OCI-LY1 (cell line): ENCODE results near the gene MAGT1.
"Not testable (repeated sequence)": the region's sequence is repeated elsewhere in the genome, so short reads cannot be mapped to it uniquely, and the experiment has no call there.

Experiments used
- H2AFZ ChIP-seq: fragments of 200-600 bp; sonication (generic), shearing (Covaris generic); 2 replicates; pipeline ENCODE4 v1.6.0; 2014; ENCODE audit warnings: antibody characterized with exemption, mild to moderate bottlenecking, low read length
- H3F3A ChIP-seq: fragments of 200-600 bp; sonication (generic), shearing (Covaris generic); 2 replicates; pipeline ENCODE4 v1.6.0; 2014; ENCODE audit warnings: mild to moderate bottlenecking, antibody characterized with exemption, low read length, moderate library complexity; ENCODE audit not compliant: insufficient read depth
- H3K27ac ChIP-seq: fragments of 200-600 bp; sonication (generic); 2 replicates; pipeline ENCODE4 v1.5.1; 2014; ENCODE audit warnings: low read length, mixed run types, mild to moderate bottlenecking, low read depth; ENCODE audit not compliant: poor library complexity, severe bottlenecking
- H3K27me3 ChIP-seq: fragments of 200-600 bp; sonication (generic); 2 replicates; pipeline ENCODE4 v1.6.0; 2014; ENCODE audit warnings: antibody characterized with exemption, mild to moderate bottlenecking, low read length, moderate library complexity; ENCODE audit not compliant: insufficient read depth
- H3K36me3 ChIP-seq: fragments of 200-600 bp; sonication (generic); 2 replicates; pipeline ENCODE4 v1.6.1; 2014; ENCODE audit warnings: mild to moderate bottlenecking, antibody characterized with exemption, low read length, moderate library complexity, mixed read lengths; ENCODE audit not compliant: insufficient read depth
- H3K4me1 ChIP-seq: fragments of 200-600 bp; sonication (generic); 2 replicates; pipeline ENCODE4 v1.5.1; 2014; ENCODE audit warnings: mild to moderate bottlenecking, low read length, moderate library complexity; ENCODE audit not compliant: insufficient read depth, severe bottlenecking
- H3K4me2 ChIP-seq: fragments of 200-600 bp; sonication (generic), shearing (Covaris generic); 2 replicates; pipeline ENCODE4 v1.6.1; 2014; ENCODE audit warnings: low read length
- H3K4me3 ChIP-seq: fragments of 200-600 bp; sonication (generic); 2 replicates; pipeline ENCODE4 v1.5.1; 2014; ENCODE audit warnings: low read length, low read depth, mild to moderate bottlenecking, mixed read lengths; ENCODE audit not compliant: poor library complexity, severe bottlenecking
- H3K79me2 ChIP-seq: fragments of 200-600 bp; shearing (Covaris generic); 2 replicates; pipeline ENCODE4 v1.6.1; 2016; ENCODE audit warnings: mixed run types, low read length, mixed read lengths; ENCODE audit not compliant: insufficient read depth
- H3K9ac ChIP-seq: fragments of 200-600 bp; sonication (generic), shearing (Covaris generic); 2 replicates; pipeline ENCODE4 v1.6.1; 2014; ENCODE audit warnings: mild to moderate bottlenecking, low read length, mixed read lengths
- H3K9me2 ChIP-seq: fragments of 200-600 bp; sonication (generic), shearing (Covaris generic); 2 replicates; pipeline ENCODE4 v1.6.1; 2014; ENCODE audit warnings: low read depth, mild to moderate bottlenecking, low read length, mixed read lengths
- H3K9me3 ChIP-seq: fragments of 200-600 bp; shearing (Covaris generic); 2 replicates; pipeline ENCODE4 v1.6.1; 2014; ENCODE audit warnings: low read length, mixed read lengths
- H4K20me1 ChIP-seq: fragments of 200-600 bp; sonication (generic), shearing (Covaris generic); 2 replicates; pipeline ENCODE4 v1.6.0; 2016; ENCODE audit warnings: mild to moderate bottlenecking, low read length; ENCODE audit not compliant: insufficient read depth
- CTCF ChIP-seq: fragments of 200-600 bp; sonication (generic), shearing (Covaris generic); IDR thresholded peaks from 2 replicates; pipeline ENCODE4 v1.5.1; 2017; ENCODE audit warnings: mild to moderate bottlenecking, antibody characterized with exemption, low read length, moderate library complexity, mixed read lengths
- EZH2 ChIP-seq: fragments of 200-600 bp; sonication (generic), shearing (Covaris generic); IDR thresholded peaks from 2 replicates; pipeline ENCODE4 v1.8.0; 2017; ENCODE audit warnings: borderline replicate concordance, mixed run types, mild to moderate bottlenecking, antibody characterized with exemption, low read length, moderate library complexity, mixed read lengths

MAGT1 gene

GRCh38 chrX:77894921-77895886, at the start of gene MAGT1:
MAGT1 (minus strand) TSS chrX:77895435; CDS start chrX:77895410, 25 bp downstream.
- Histone ChIP-seq H2AFZ (no peak within 1 kb of the TSS), H3K4me3 (peak within 1 kb of the TSS; percentile 91), H3K27ac (peak within 1 kb of the TSS; percentile 84), H3K9me3 (no peaks in the 10 kb centered on the region), H3K36me3 (peaks cover 10% of the 10 kb centered on the region), H3K79me2 (peaks cover 47% of the 10 kb centered on the region), H3K4me2 (peak within 1 kb of the TSS; percentile 88), H3K9me2 (no peaks in the 10 kb centered on the region), H3K9ac (peak within 1 kb of the TSS; percentile 80), H4K20me1 (no peaks in the 10 kb centered on the region), H3K4me1 (peaks cover 22% of the 10 kb centered on the region), H3F3A (no peaks in the 10 kb centered on the region), H3K27me3 (no peaks in the 10 kb centered on the region)
- no peak for TF ChIP-seq EZH2

GRCh38 chrX:77945031-77945430, 49.8 kb upstream of the MAGT1 start:
- H3K4me2 ChIP-seq, H3K27ac ChIP-seq, H2AFZ ChIP-seq, H4K20me1 ChIP-seq, H3K9me2 ChIP-seq, H3K27me3 ChIP-seq, H3K36me3 ChIP-seq, H3F3A ChIP-seq, H3K9ac ChIP-seq, H3K9me3 ChIP-seq, H3K79me2 ChIP-seq, H3K4me3 ChIP-seq: not testable (repeated sequence)
- H3K4me1 ChIP-seq = peaks cover 11% of the 10 kb centered on the region

- no peak overlapping the region for H3K9ac ChIP-seq
- H3K36me3 ChIP-seq = no peaks in the 10 kb centered on the region
- peaks cover 9% of the 10 kb centered on the region for H3K4me1 ChIP-seq
- H3K9me3 ChIP-seq = no peaks in the 10 kb centered on the region
- no peak overlapping the region for H3K4me3 ChIP-seq
- H3K4me2 ChIP-seq = no peak overlapping the region
- TF ChIP-seq CTCF = no peak
- TF ChIP-seq EZH2 = no peak
- no peaks in the 10 kb centered on the region for H3K27me3 ChIP-seq
- no peaks in the 10 kb centered on the region for H3F3A ChIP-seq
- H3K9me2 ChIP-seq = no peaks in the 10 kb centered on the region
- no peaks in the 10 kb centered on the region for H3K79me2 ChIP-seq
- H4K20me1 ChIP-seq = no peaks in the 10 kb centered on the region
- H3K27ac ChIP-seq = no peak overlapping the region
- H2AFZ ChIP-seq = no peak overlapping the region
These were observed 42.9 kb upstream of the MAGT1 start for GRCh38 chrX:77938083-77938680.

GRCh38 chrX:77937291-77937690, 42.1 kb upstream of the MAGT1 start:
- H3K27ac ChIP-seq = no peak overlapping the region
- H2AFZ ChIP-seq = no peak overlapping the region
- H3K4me2 ChIP-seq = no peak overlapping the region

More at GRCh38 chrX:77937291-77937690, 42.1 kb upstream of the MAGT1 start:
- Histone ChIP-seq H3K4me1 (peaks cover under 1% of the 10 kb centered on the region), H3K27me3 (no peaks in the 10 kb centered on the region), H3K4me3 (no peak overlapping the region), H3K36me3 (no peaks in the 10 kb centered on the region), H3K79me2 (no peaks in the 10 kb centered on the region), H3K9me3 (no peaks in the 10 kb centered on the region), H4K20me1 (no peaks in the 10 kb centered on the region), H3K9ac (no peak overlapping the region), H3K9me2 (no peaks in the 10 kb centered on the region), H3F3A (no peaks in the 10 kb centered on the region)
- TF ChIP-seq CTCF (no peak), EZH2 (no peak)
